Islet of Langerhans (tissue), 1 donor: ENCODE results near the gene LDB1.

ENCODE experiments used
- FAIRE-seq: peaks from one replicate; lab custom pipeline; 2011; peaks lifted over from hg19 to GRCh38; lab: Jason Lieb, UNC

Gene LDB1

GRCh38 chr10:102120142-102120990 lies at the start of gene LDB1:
Gene LDB1 (minus strand): TSS chr10:102120368. CDS start chr10:102120110, 258 bp downstream.
- FAIRE-seq, result no peak

GRCh38 chr10:102167861-102168260 lies 47.7 kb upstream of the LDB1 start:
- no peak for FAIRE-seq

- FAIRE-seq, result no peak
Observed at GRCh38 chr10:102163342-102163989, 43.3 kb upstream of the LDB1 start.

GRCh38 chr10:102159831-102160230 lies 39.7 kb upstream of the LDB1 start:
- no peak for FAIRE-seq

GRCh38 chr10:102159051-102159597 lies 39.0 kb upstream of the LDB1 start:
- no peak for FAIRE-seq

- FAIRE-seq, result no peak
Observed at GRCh38 chr10:102157224-102157623, 37.1 kb upstream of the LDB1 start.

- FAIRE-seq, result no peak
Observed at GRCh38 chr10:102154466-102155116, 34.4 kb upstream of the LDB1 start.

- FAIRE-seq, result no peak
Observed at GRCh38 chr10:102153093-102153620, 33.0 kb upstream of the LDB1 start.

GRCh38 chr10:102152545-102152890 lies 32.4 kb upstream of the LDB1 start:
- no peak for FAIRE-seq

GRCh38 chr10:102151774-102152544 lies 31.8 kb upstream of the LDB1 start, which contains the start of gene NOLC1:
Gene NOLC1 (plus strand): TSS chr10:102152389. CDS start chr10:102152411, 22 bp downstream.
- peak; percentile 47 for FAIRE-seq

GRCh38 chr10:102150970-102151773 lies 31.0 kb upstream of the LDB1 start:
- no peak for FAIRE-seq

- FAIRE-seq, result no peak
Observed at GRCh38 chr10:102148275-102148674, 28.1 kb upstream of the LDB1 start.

- no peak for FAIRE-seq
Observed at GRCh38 chr10:102147561-102147960, 27.4 kb upstream of the LDB1 start.

- FAIRE-seq, result no peak
Observed at GRCh38 chr10:102146971-102147428, 26.8 kb upstream of the LDB1 start.

- FAIRE-seq, result no peak
Observed at GRCh38 chr10:102141583-102142107, 21.5 kb upstream of the LDB1 start.

GRCh38 chr10:102140913-102141540 lies 20.9 kb upstream of the LDB1 start:
- FAIRE-seq, result no peak

GRCh38 chr10:102140218-102140617 lies 20.1 kb upstream of the LDB1 start:
- no peak for FAIRE-seq

GRCh38 chr10:102139281-102140110 lies 19.3 kb upstream of the LDB1 start:
- FAIRE-seq, result no peak

GRCh38 chr10:102135956-102136526 lies 15.9 kb upstream of the LDB1 start:
- no peak for FAIRE-seq
